Liver (tissue), 9 donors: ENCODE results near the gene RYR2. TPM values are rescaled to one million over a fixed set of nuclear protein-coding genes. Genes with fewer than 3 reads are reported as not detected.
A peak's percentile ranks its signal among the peaks of the same experiment; 100 is the strongest.
"Not testable (repeated sequence)": the region's sequence is repeated elsewhere in the genome, so short reads cannot be mapped to it uniquely, and the experiment has no call there.

ENCODE experiments used
- DNase-seq: peaks from one replicate; pipeline ENCODE4 v3.0.0-alpha.2; 2017; ENCODE audit warnings: low spot score
- H3K27ac ChIP-seq, 2 donors: one replicate each; pipeline ENCODE4 v1.7.0; 2013; ENCODE audit warnings: inconsistent platforms in 2 of 2, low read length in 2 of 2, control low read depth in 1 of 2, low read depth in 1 of 2, mild to moderate bottlenecking in 1 of 2
- H3K27me3 ChIP-seq, 4 donors: one replicate each; pipeline versions ENCODE4 v1.6.1 to v1.7.0; 2013; ENCODE audit warnings: low read length in 3 of 4, inconsistent platforms in 1 of 4, mild to moderate bottlenecking in 1 of 4, moderate library complexity in 1 of 4; ENCODE audit not compliant: control insufficient read depth in 4 of 4, insufficient read depth in 4 of 4
- H3K36me3 ChIP-seq, 4 donors: one replicate each; pipeline versions ENCODE4 v1.6.1 to v1.7.0; 2013; ENCODE audit warnings: low read length in 3 of 4, mild to moderate bottlenecking in 3 of 4, low read depth in 1 of 4, moderate library complexity in 1 of 4; ENCODE audit not compliant: control insufficient read depth in 4 of 4, insufficient read depth in 3 of 4
- H3K4me1 ChIP-seq, 4 donors: one replicate each; pipeline versions ENCODE4 v1.6.1 to v1.7.0; 2013; ENCODE audit warnings: low read length in 3 of 4, mild to moderate bottlenecking in 3 of 4, moderate library complexity in 1 of 4; ENCODE audit not compliant: control insufficient read depth in 4 of 4, insufficient read depth in 4 of 4
- H3K4me3 ChIP-seq, 3 donors: one replicate each; pipeline versions ENCODE4 v1.6.1 to v1.7.0; 2013; ENCODE audit warnings: low read length in 3 of 3, control low read depth in 1 of 3, low read depth in 1 of 3, mild to moderate bottlenecking in 1 of 3
- H3K9ac ChIP-seq, 2 donors: one replicate each; pipeline ENCODE4 v1.7.0; 2013; ENCODE audit warnings: low read length in 2 of 2, mild to moderate bottlenecking in 2 of 2, moderate library complexity in 2 of 2, control low read depth in 1 of 2, low read depth in 1 of 2
- H3K9me3 ChIP-seq, 4 donors: one replicate each; pipeline versions ENCODE4 v1.6.1 to v1.7.0; 2013; ENCODE audit warnings: low read length in 3 of 4; ENCODE audit not compliant: control insufficient read depth in 4 of 4
- CTCF ChIP-seq: fragments of 150-350 bp; IDR thresholded peaks from 2 replicates; pipeline ENCODE4 v1.5.1; 2017; ENCODE audit warnings: improper control_type of control experiment, low read depth, low read length; ENCODE audit not compliant: missing input control
- EGR1 ChIP-seq, 2 donors: IDR thresholded peaks; 2 replicates each; pipeline ENCODE4 v1.6.1; 2016 to 2018; ENCODE audit warnings: antibody characterized with exemption in 2 of 2, low read depth in 2 of 2
- FOXA1 ChIP-seq: IDR thresholded peaks from 2 replicates; pipeline ENCODE4 v1.6.1; 2016; ENCODE audit warnings: antibody characterized with exemption
- GABPA ChIP-seq, 2 donors: IDR thresholded peaks in 1 of 2; conservative IDR thresholded peaks in 1 of 2; 2 replicates each; pipeline ENCODE4 v1.6.1; 2016; ENCODE audit warnings: antibody characterized with exemption in 2 of 2, mild to moderate bottlenecking in 1 of 2, moderate library complexity in 1 of 2
- HNF4A ChIP-seq, 2 donors: conservative IDR thresholded peaks; 2 replicates each; pipeline ENCODE4 v1.6.1; 2016; ENCODE audit warnings: antibody characterized with exemption in 2 of 2, mild to moderate bottlenecking in 2 of 2
- JUND ChIP-seq, 2 donors: IDR thresholded peaks; 2 replicates each; pipeline ENCODE4 v1.6.1; 2016; ENCODE audit warnings: antibody characterized with exemption in 2 of 2
- MAX ChIP-seq: IDR thresholded peaks from 2 replicates; pipeline ENCODE4 v1.6.1; 2016; ENCODE audit warnings: antibody characterized with exemption
- NR2F2 ChIP-seq: IDR thresholded peaks from 2 replicates; pipeline ENCODE4 v1.6.1; 2016; ENCODE audit warnings: antibody characterized with exemption
- RAD21 ChIP-seq, 2 donors: IDR thresholded peaks; 2 replicates each; pipeline ENCODE4 v1.6.1; 2016; ENCODE audit warnings: antibody characterized with exemption in 2 of 2, mild to moderate bottlenecking in 2 of 2
- RXRA ChIP-seq, 2 donors: IDR thresholded peaks; 2 replicates each; pipeline ENCODE4 v1.6.1; 2017 to 2018; ENCODE audit warnings: antibody characterized with exemption in 2 of 2, mild to moderate bottlenecking in 1 of 2
- SP1 ChIP-seq: IDR thresholded peaks from 2 replicates; pipeline ENCODE4 v1.6.1; 2018; ENCODE audit warnings: antibody characterized with exemption, mild to moderate bottlenecking
- TAF1 ChIP-seq: conservative IDR thresholded peaks from 2 replicates; pipeline ENCODE4 v1.6.1; 2016; ENCODE audit warnings: antibody characterized with exemption, mild to moderate bottlenecking
- YY1 ChIP-seq: IDR thresholded peaks from 2 replicates; pipeline ENCODE4 v1.6.1; 2016; ENCODE audit warnings: antibody characterized with exemption, mild to moderate bottlenecking
- ZBTB33 ChIP-seq: IDR thresholded peaks from 2 replicates; pipeline ENCODE4 v1.6.1; 2016; ENCODE audit warnings: antibody characterized with exemption
- whole genome bisulfite sequencing: extraction: QIAGEN DNeasy Blood & Tissue Kit; methylation state at CpG from one replicate; pipeline ENCODE4 v1.1.7; 2013; 5-methylcytosine and 5-hydroxymethylcytosine counted together
- polyA plus RNA-seq, 2 donors: library from polyadenylated mRNA; stranded (reverse) in 1 of 2; unstranded in 1 of 2; fragments of 200-250 nt in 1 of 2; fragments of >200 nt in 1 of 2; fragmentation: Nextera tagmentation in 1 of 2; extraction: Ambion mirVana in 1 of 2; gene quantifications; one replicate each; pipeline versions ENCODE4 v1.2.1 to v1.2.3, GENCODE V29; 2013 to 2015
- total RNA-seq, 2 donors: library from RNA; depleted of rRNA; stranded (reverse); fragments of >200 nt; gene quantifications; one replicate each; pipeline ENCODE4 v1.2.3, GENCODE V29; 2014
- donor health status: healthy.
- donor health status: healthy.
- donor health status: healthy.
- donor health status: healthy.
- donor health status: healthy.

The RYR2 gene
- total and polyA plus RNA-seq, 4 donors = 0.06 to 0.75 (median 0.31) TPM

GRCh38 chr1:237124856-237125462, 83.0 kb downstream of the RYR2 start:
- DNase-seq = no peak
- Histone ChIP-seq H3K4me3 (no peak overlapping the region), H3K9ac (no peak overlapping the region), H3K9me3 (peaks cover 0 to 4% (median 2%) of the 10 kb centered on the region in 4 donors), H3K36me3 (no peaks in the 10 kb centered on the region), H3K27ac (no peak overlapping the region), H3K4me1 (no peaks in the 10 kb centered on the region), H3K27me3 (no peaks in the 10 kb centered on the region)
- TF ChIP-seq CTCF = peak; percentile 29
- no peak for TF ChIP-seq YY1
- peak; percentile 32 to 34 for TF ChIP-seq RAD21 (IDR thresholded peaks at IDR 0.05)
- WGBS = 71% methylated on average over 10 of the region's 10 CpGs

- no peak for DNase-seq
- H3K9me3 ChIP-seq = peaks cover 0 to 7% (median 4%) of the 10 kb centered on the region in 4 donors
- H3K36me3 ChIP-seq = no peaks in the 10 kb centered on the region
- no peaks in the 10 kb centered on the region for H3K4me1 ChIP-seq
- H3K4me3 ChIP-seq = no peak overlapping the region
- WGBS = 94% methylated on average over 2 of the region's 2 CpGs
- H3K9ac ChIP-seq = no peak overlapping the region
- no peaks in the 10 kb centered on the region for H3K27me3 ChIP-seq
- no peak for TF ChIP-seq FOXA1
- no peak overlapping the region for H3K27ac ChIP-seq
Measured at GRCh38 chr1:237126180-237126579, 84.2 kb downstream of the RYR2 start.

GRCh38 chr1:237127301-237127700, 85.3 kb downstream of the RYR2 start:
- not testable (repeated sequence) for DNase-seq

GRCh38 chr1:237133921-237134320, 91.9 kb downstream of the RYR2 start:
- no peak for DNase-seq
- Histone ChIP-seq H3K9ac (no peak overlapping the region), H3K27ac (no peak overlapping the region), H3K27me3 (peaks cover 0 to 2% (median 0%) of the 10 kb centered on the region in 4 donors), H3K9me3 (peaks cover 0 to 13% (median 4%) of the 10 kb centered on the region in 4 donors), H3K36me3 (no peaks in the 10 kb centered on the region), H3K4me3 (no peak overlapping the region), H3K4me1 (no peaks in the 10 kb centered on the region)
- TF ChIP-seq HNF4A (conservative IDR thresholded peaks at IDR 0.05) (no peak), RXRA (IDR thresholded peaks at IDR 0.05) (no peak), GABPA (IDR thresholded peaks at IDR 0.05 in 1 of 2, conservative IDR thresholded peaks at IDR 0.05 in 1 of 2) (no peak), NR2F2 (no peak), CTCF (no peak), MAX (no peak), EGR1 (IDR thresholded peaks at IDR 0.05; ENCODE audit: low read depth in 2 of 2) (no peak), ZBTB33 (no peak), RAD21 (IDR thresholded peaks at IDR 0.05) (no peak), SP1 (no peak), JUND (IDR thresholded peaks at IDR 0.05) (no peak), YY1 (no peak), TAF1 (no peak)
- 41% methylated on average over 3 of the region's 3 CpGs for WGBS

More at GRCh38 chr1:237127301-237127700, 85.3 kb downstream of the RYR2 start:
- H3K36me3 ChIP-seq, H3K4me3 ChIP-seq, H3K4me1 ChIP-seq, H3K9me3 ChIP-seq, H3K9ac ChIP-seq, H3K27me3 ChIP-seq, H3K27ac ChIP-seq: not testable (repeated sequence)
- 94% methylated on average over 17 of the region's 31 CpGs for WGBS
